Stomach (tissue), 9 donors: Measurements from ENCODE around the gene IGSF9B. TPM values are rescaled to one million over a fixed set of nuclear protein-coding genes. Genes with fewer than 3 reads are reported as not detected.

Source experiments
- DNase-seq, 2 donors: peaks; one replicate each; pipeline versions ENCODE4 v3.0.0 to v3.0.0-alpha.2; 2013 to 2019
- H3K27ac ChIP-seq, 5 donors: fragments of 200-600 bp in 4 of 5; sonication (generic) in 4 of 5; one replicate each; pipeline ENCODE4 v1.5.1; 2013 to 2019; ENCODE audit warnings: mild to moderate bottlenecking in 1 of 5, moderate library complexity in 1 of 5
- H3K27me3 ChIP-seq, 3 donors: fragments of 200-600 bp; sonication (generic); one replicate each; pipeline ENCODE4 v1.5.1; 2017 to 2019; ENCODE audit warnings: mixed run types in 1 of 3
- H3K36me3 ChIP-seq, 4 donors: fragments of 200-600 bp; sonication (generic); 1 replicate in 3 of 4; 2 replicates in 1 of 4; pipeline ENCODE4 v1.5.1; 2016 to 2019
- H3K4me1 ChIP-seq, 4 donors: fragments of 200-600 bp; sonication (generic); one replicate each; pipeline ENCODE4 v1.5.1; 2016 to 2019
- H3K4me3 ChIP-seq, 4 donors: fragments of 200-600 bp; sonication (generic) in 3 of 4; one replicate each; pipeline ENCODE4 v1.5.1; 2016 to 2019; ENCODE audit warnings: mild to moderate bottlenecking in 1 of 4
- H3K9me3 ChIP-seq, 4 donors: fragments of 200-600 bp; sonication (generic); one replicate each; pipeline ENCODE4 v1.5.1; 2016 to 2019
- CTCF ChIP-seq, 7 experiments: fragments of 450-650 bp in 4 of 7; fragments of 200-600 bp in 3 of 7; sonication (generic) in 3 of 7; IDR thresholded peaks; one replicate each; pipeline ENCODE4 v1.5.1; 2016 to 2019; ENCODE audit warnings: antibody characterized with exemption in 7 of 7, control low read depth in 2 of 7, mild to moderate bottlenecking in 1 of 7
- EP300 ChIP-seq: sonication (generic); formaldehyde crosslinking; IDR thresholded peaks from one replicate; pipeline ENCODE4 v1.6.1; 2017; ENCODE audit warnings: antibody characterized with exemption
- POLR2A ChIP-seq, 4 donors: fragments of 450-650 bp; IDR thresholded peaks; one replicate each; pipeline ENCODE4 v1.6.1; 2016; ENCODE audit warnings: antibody characterized with exemption in 4 of 4, control low read depth in 2 of 4, mild to moderate bottlenecking in 1 of 4, moderate library complexity in 1 of 4
- POLR2AphosphoS5 ChIP-seq, 3 donors: sonication (generic); formaldehyde crosslinking; IDR thresholded peaks; one replicate each; pipeline ENCODE4 v1.6.1; 2016; ENCODE audit warnings: antibody characterized with exemption in 3 of 3
- WGBS, 5 donors: extraction: QIAGEN DNeasy Blood & Tissue Kit in 3 of 5; methylation state at CpG; one replicate each; pipeline versions ENCODE4 v1.1.5 to v1.1.7; 2013 to 2018; 5-methylcytosine and 5-hydroxymethylcytosine counted together
- intact Hi-C: fragments of 100-400 bp; cut with DNase I; formaldehyde crosslinking; loops from one replicate; pipeline ENCODE4 v1.15.1; 2023; ENCODE audit warnings: low total_unique reads
- polyA plus RNA-seq, 3 donors: library from polyadenylated mRNA; stranded (reverse); fragments of 200-250 nt; gene quantifications; one replicate each; pipeline ENCODE4 v1.2.3, GENCODE V29; 2013
- total RNA-seq, 5 donors: library from RNA; depleted of rRNA; stranded (reverse); fragments of >200 nt; gene quantifications; one replicate each; pipeline versions ENCODE4 v1.1.0 to v1.2.3, GENCODE V29; 2014 to 2016
- donor health status: healthy with polysubstance abuse.
- donor health status: Bipolar disorder and iron deficiency.
- donor health status: healthy.

The IGSF9B gene
- total and polyA plus RNA-seq, 8 donors, result 0.44 to 22.3 (median 4.6) TPM; not detected in 1

GRCh38 chr11:133896642-133897330, 60.0 kb downstream of the IGSF9B start:
- H3K4me1 ChIP-seq, result peaks cover 0 to 11% (median 0%) of the 10 kb centered on the region in 4 donors
- peak in 1 of 2 donors; percentile 21 for DNase-seq
- intact Hi-C loops, result no loop called here
- WGBS, 5 donors, result 90 to 94% (median 91%) methylated on average over 9 to 10 of the region's 10 CpGs
- H3K9me3 ChIP-seq, result no peaks in the 10 kb centered on the region
- no peak overlapping the region for H3K4me3 ChIP-seq
- peaks cover 0 to 6% (median 0%) of the 10 kb centered on the region in 3 donors for H3K27me3 ChIP-seq
- no peak overlapping the region for H3K27ac ChIP-seq
- peaks cover 0 to 29% (median 4%) of the 10 kb centered on the region in 4 donors for H3K36me3 ChIP-seq
- TF ChIP-seq POLR2A (IDR thresholded peaks at IDR 0.05), result no peak
- TF ChIP-seq CTCF (IDR thresholded peaks at IDR 0.05), result no peak
- no peak for TF ChIP-seq EP300
- no peak for TF ChIP-seq POLR2AphosphoS5 (IDR thresholded peaks at IDR 0.05)

GRCh38 chr11:133896028-133896427, 60.7 kb downstream of the IGSF9B start:
- intact Hi-C loops, result no loop called here
- Histone ChIP-seq H3K27me3 (peaks cover 0 to 6% (median 0%) of the 10 kb centered on the region in 3 donors), H3K36me3 (peaks cover 0 to 29% (median 4%) of the 10 kb centered on the region in 4 donors), H3K4me1 (peaks cover 0 to 11% (median 0%) of the 10 kb centered on the region in 4 donors), H3K9me3 (no peaks in the 10 kb centered on the region), H3K4me3 (no peak overlapping the region), H3K27ac (no peak overlapping the region)
- TF ChIP-seq CTCF (IDR thresholded peaks at IDR 0.05), result no peak
- no peak for TF ChIP-seq EP300
- no peak for TF ChIP-seq POLR2AphosphoS5 (IDR thresholded peaks at IDR 0.05)
- no peak for TF ChIP-seq POLR2A (IDR thresholded peaks at IDR 0.05)
- DNase-seq, result no peak
- WGBS, 5 donors, result 71 to 84% (median 78%) methylated on average over 7 of the region's 7 CpGs

- DNase-seq, result peak in 1 of 2 donors; percentile 11
- Histone ChIP-seq H3K36me3 (peaks cover 0 to 25% (median 2%) of the 10 kb centered on the region in 4 donors), H3K4me3 (no peak overlapping the region), H3K4me1 (peaks cover 0 to 11% (median 0%) of the 10 kb centered on the region in 4 donors), H3K9me3 (no peaks in the 10 kb centered on the region), H3K27me3 (peaks cover 0 to 6% (median 0%) of the 10 kb centered on the region in 3 donors), H3K27ac (no peak overlapping the region)
- no peak for TF ChIP-seq POLR2AphosphoS5 (IDR thresholded peaks at IDR 0.05)
- no peak for TF ChIP-seq EP300
- no peak for TF ChIP-seq CTCF (IDR thresholded peaks at IDR 0.05)
- TF ChIP-seq POLR2A (IDR thresholded peaks at IDR 0.05), result no peak
- 45 to 71% (median 59%) methylated on average over 8 of the region's 8 CpGs for WGBS, 5 donors
- intact Hi-C loops, result no loop called here
Observed at GRCh38 chr11:133895551-133895950, 61.2 kb downstream of the IGSF9B start.

- no peak overlapping the region for H3K27ac ChIP-seq
- peaks cover 0 to 6% (median 0%) of the 10 kb centered on the region in 3 donors for H3K27me3 ChIP-seq
- H3K9me3 ChIP-seq, result no peaks in the 10 kb centered on the region
- H3K36me3 ChIP-seq, result peaks cover 0 to 20% (median under 1%) of the 10 kb centered on the region in 4 donors
- no peak overlapping the region for H3K4me3 ChIP-seq
- intact Hi-C loops, result no loop called here
- TF ChIP-seq POLR2AphosphoS5 (IDR thresholded peaks at IDR 0.05) (no peak), EP300 (no peak), POLR2A (IDR thresholded peaks at IDR 0.05) (no peak), CTCF (IDR thresholded peaks at IDR 0.05) (no peak)
- 45 to 60% (median 51%) methylated on average over 10 of the region's 10 CpGs for WGBS, 5 donors
- H3K4me1 ChIP-seq, result peaks cover 0 to 11% (median 0%) of the 10 kb centered on the region in 4 donors
- DNase-seq, result peak; percentile 15 to 34
Observed at GRCh38 chr11:133895061-133895479, 61.7 kb downstream of the IGSF9B start.
